ENCODE measurements around the gene PPP2R5A.
"Not testable (repeated sequence)": the region's sequence is repeated elsewhere in the genome, so short reads cannot be mapped to it uniquely, and the experiment has no call there.

Gene PPP2R5A

GRCh38 chr1:212269306-212269705, 15.9 kb upstream of the PPP2R5A start:
- DNase-seq = no peak

GRCh38 chr1:212270564-212270963, 14.6 kb upstream of the PPP2R5A start:
- DNase-seq = no peak

GRCh38 chr1:212271234-212271633, 14.0 kb upstream of the PPP2R5A start:
- DNase-seq = no peak

DNA sequence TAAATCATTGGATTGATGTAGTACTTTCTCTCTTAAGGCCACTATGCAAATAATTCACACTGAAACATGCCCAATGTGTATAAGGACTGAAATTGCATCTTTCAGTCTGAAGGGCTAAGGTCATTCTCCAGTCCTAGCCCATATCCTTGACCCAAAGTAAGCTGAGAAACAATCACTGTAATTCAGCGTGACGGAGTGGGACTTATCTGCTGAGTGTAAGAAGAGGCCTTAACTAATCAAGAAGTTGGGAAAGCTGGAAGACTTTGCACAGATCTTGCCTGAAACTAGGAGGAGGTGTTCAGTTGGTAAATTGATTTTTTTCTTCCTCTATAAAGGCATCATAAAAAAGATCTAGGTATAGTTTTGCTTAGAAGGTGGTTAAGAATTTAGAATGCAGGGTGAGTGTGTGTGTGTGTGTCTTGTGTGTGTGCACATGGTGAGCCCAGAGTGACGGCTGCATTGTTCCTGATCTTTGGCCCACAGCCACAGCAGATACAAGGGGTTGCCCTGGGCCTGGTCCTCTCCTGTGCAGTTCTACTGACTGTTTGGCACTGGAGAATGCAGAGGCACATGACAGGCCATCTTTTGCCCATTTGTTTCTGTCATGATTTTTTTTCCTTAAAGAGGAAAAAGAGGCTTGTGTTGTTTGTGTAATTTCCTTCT, 13.3 kb upstream of the PPP2R5A start:
- no peak for DNase-seq

DNA sequence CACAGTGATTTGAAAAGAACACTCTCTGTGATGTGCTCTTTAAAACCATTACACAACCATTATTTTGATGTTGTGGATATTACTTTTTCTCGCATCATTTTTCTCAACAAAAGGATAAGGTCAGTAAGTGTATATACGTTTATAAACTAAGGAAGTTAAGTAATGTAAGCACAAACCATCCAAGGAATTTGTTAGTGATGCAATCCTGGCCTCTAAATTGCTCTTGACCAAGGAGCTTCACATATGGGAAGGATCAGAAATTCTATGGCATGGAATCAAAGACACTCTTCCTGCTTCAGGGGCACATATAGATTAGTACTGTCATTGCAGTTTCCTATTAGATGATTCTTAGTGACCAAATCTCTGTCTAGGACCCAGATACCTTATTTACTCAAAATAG, 3.6 kb upstream of the PPP2R5A start:
- no peak for DNase-seq

GRCh38 chr1:212283741-212284140, 1.5 kb upstream of the PPP2R5A start:
- no peak for DNase-seq

GRCh38 chr1:212284332-212284743, 872 bp upstream of the PPP2R5A start:
- DNase-seq = no peak

DNA sequence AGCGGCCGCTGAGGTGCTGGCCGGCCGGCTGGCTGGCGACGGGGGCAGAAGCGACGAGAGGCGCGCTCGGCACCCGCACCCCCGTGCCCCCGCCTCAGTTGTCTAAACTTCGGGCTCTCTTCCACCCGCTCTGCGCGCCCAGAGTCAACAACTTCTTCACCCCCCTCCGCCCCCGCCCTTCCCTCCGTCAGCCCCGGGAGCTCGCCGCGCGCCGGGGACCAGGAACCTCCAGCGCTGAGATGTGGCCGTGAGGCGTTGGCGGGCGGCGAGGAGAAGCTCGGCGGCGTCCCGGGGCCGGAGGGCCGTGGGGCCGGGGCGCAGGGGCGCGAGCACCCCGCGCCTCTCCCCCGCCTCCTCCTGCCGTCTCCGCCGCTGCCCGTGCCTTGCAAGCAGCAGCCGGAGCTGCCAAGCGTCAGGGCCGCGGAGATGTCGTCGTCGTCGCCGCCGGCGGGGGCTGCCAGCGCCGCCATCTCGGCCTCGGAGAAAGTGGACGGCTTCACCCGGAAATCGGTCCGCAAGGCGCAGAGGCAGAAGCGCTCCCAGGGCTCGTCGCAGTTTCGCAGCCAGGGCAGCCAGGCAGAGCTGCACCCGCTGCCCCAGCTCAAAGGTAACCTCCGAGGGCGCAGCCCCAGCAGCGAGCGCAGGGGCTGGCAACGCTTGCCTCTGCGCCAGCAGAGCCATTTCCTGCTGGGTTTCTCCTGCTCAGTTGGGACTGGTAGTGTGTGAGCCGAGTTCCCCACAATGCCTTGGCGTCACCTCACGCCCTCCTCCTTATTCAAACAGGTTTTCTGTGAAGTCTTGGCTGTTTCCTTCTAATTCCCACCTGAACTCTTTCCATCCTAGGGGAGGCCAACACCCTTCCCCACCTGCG, 710 bp downstream of the PPP2R5A start:
- DNase-seq = peak; percentile 74

GRCh38 chr1:212286556-212287131, 1.4 kb downstream of the PPP2R5A start:
- peak; percentile 23 for DNase-seq

DNA sequence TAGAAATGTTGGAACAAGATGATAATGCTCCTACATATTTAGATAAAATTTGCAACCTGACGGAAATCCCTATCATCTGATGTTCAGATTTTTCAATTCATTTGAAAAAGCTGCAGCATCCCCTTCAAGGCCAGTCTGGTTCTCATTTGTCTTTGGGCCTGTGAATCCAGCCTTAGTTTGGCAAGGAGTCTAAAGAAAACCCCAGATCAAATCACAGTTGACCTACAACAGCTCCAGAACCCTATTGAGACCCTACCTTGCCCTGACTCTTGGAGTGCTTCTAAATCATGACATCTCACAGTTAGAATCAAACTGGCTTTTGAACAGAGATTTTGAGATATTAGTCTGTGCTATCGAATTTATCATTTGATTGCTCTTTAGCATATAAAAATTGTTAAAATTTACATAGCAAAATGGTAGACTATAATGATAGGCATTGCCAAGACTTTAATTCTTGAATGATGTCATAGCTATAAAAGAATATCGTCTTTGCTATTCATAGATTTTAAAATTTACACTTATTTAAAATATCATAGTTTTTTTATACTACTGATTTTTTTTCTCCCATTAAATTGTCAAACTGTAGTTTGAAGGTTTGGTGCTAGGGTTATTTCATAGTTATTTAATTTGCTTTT, 2.2 kb downstream of the PPP2R5A start:
- DNase-seq = no peak

- DNase-seq = not testable (repeated sequence)
Observed at GRCh38 chr1:212287995-212288394, 2.8 kb downstream of the PPP2R5A start.

- DNase-seq = no peak
Observed at GRCh38 chr1:212288615-212289014, 3.4 kb downstream of the PPP2R5A start.

- DNase-seq = no peak
Observed at GRCh38 chr1:212289262-212290077, 4.3 kb downstream of the PPP2R5A start.

GRCh38 chr1:212290608-212291007, 5.4 kb downstream of the PPP2R5A start:
- DNase-seq = no peak

GRCh38 chr1:212291505-212292134, 6.4 kb downstream of the PPP2R5A start:
- peak; percentile 76 for DNase-seq

DNA sequence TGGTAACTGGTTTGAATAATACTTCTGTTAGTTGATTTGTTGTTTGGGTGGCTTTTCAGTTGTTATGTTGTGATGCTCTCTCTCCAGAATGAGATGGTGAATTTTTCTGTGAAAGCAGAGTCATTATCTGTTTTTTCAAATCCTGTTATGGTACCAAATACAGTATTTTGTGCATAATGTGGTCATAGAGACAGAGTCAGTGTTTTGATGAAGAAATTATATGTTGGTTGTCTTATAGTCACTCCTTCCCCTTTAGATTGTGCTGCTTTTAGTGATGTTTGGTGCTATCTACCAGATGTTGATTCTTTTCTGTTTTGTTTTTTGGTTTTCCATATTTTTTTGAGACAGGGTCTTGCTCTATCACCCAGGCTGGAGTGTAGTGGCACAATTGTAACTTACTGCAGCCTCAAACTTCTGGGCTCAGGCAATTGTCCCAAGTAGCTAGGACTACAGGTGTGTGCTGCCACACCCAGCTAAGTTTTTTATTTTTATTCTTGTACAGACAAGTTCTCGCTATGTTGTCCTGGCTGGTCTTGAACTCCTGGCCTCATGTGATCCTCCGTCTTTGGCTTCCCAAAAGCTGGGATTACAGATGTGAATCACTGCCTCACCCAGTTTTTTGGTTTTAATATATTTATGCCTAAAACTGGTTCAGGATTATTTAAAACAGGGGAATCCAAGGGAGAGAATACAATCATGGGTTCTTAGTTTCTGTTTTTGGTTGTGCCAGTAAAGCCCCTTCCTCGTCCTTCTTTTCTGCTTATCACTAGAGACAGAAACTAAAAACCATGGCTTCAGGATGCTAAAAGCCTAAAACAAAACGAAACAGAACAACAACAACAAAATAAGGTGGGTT, 7.3 kb downstream of the PPP2R5A start:
- DNase-seq = peak; percentile 19

GRCh38 chr1:212293579-212293978, 8.4 kb downstream of the PPP2R5A start:
- no peak for DNase-seq

DNA sequence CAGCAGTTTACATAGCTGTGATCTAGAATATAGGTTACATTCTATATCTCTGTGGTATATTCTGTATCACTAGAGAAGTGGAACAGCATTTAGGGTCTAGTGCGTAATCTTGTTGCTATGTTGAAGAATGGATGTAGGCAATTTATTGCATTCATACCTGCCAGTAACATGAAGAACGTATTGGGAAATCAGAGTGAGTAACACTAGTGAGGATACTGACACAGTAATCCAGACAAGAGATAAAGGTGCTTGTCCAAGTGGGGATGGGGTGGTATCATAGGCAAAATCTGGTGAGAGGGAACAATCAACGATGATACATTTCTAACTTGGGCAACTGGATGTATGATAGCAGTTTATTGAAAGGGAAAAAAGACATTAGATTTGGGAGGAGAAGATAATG, 9.8 kb downstream of the PPP2R5A start:
- DNase-seq = no peak

GRCh38 chr1:212295579-212295978, 10.4 kb downstream of the PPP2R5A start:
- no peak for DNase-seq

DNA sequence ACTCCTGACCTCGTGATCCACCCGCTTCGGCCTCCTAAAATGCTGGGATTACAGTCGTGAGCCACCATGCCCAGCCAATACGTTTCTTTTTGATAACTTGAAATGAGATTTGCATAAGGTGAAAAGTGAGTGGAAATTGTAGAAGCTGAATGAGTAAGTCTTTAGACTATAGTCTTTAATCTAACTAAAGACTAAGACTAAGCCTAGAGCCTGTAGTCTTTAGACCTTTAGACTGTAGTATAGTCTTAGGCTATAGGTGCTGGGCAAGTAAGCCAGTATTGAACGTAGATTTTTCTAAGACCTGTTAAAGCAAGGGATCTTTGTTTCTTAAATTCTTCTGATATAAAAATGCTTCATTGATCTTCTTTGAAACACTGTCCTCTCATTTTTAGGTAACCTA, 12.1 kb downstream of the PPP2R5A start:
- DNase-seq = no peak

GRCh38 chr1:212301580-212301979, 16.4 kb downstream of the PPP2R5A start:
- DNase-seq = no peak

Measured in inflammatory macrophage treated with lipopolysaccharide for 4 hours (primary cell).